GM12875 (cell line): ENCODE data around the gene SERPINE2.
A peak's percentile ranks its signal among the peaks of the same experiment; 100 is the strongest.

Experiments used
- H3K4me3 ChIP-seq: one replicate; pipeline ENCODE4 v1.5.1; 2011; ENCODE audit warnings: low read depth, low read length, control low read depth
- TF ChIP-seq, protein P1 (sequence below): IDR thresholded peaks from 2 replicates; pipeline ENCODE4 v1.5.1; 2011; ENCODE audit warnings: low read depth, mild to moderate bottlenecking, control low read depth, inconsistent platforms, low read length, moderate library complexity, borderline replicate concordance; ENCODE audit not compliant: insufficient read depth

Gene SERPINE2

DNA sequence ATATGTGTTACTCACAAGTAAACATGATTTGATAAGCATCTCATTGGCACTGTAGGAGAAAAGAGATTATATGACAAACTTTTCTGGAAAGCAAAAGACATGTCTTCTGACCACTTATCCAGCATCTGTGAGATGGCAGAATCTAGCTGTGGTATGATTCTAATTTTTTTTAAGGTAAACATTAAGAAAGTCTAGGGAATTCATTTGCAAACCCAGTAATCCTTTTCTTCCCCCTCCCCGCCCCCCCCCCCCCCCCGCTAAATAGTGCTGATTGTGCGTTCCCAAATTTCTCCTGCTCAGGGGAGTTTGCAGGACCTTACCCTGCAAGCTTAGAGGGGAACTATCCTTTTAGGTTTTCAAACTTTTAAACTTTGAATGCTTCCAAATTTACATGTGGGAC, 69.8 kb downstream of the SERPINE2 start:
- TF ChIP-seq, protein P1, sequence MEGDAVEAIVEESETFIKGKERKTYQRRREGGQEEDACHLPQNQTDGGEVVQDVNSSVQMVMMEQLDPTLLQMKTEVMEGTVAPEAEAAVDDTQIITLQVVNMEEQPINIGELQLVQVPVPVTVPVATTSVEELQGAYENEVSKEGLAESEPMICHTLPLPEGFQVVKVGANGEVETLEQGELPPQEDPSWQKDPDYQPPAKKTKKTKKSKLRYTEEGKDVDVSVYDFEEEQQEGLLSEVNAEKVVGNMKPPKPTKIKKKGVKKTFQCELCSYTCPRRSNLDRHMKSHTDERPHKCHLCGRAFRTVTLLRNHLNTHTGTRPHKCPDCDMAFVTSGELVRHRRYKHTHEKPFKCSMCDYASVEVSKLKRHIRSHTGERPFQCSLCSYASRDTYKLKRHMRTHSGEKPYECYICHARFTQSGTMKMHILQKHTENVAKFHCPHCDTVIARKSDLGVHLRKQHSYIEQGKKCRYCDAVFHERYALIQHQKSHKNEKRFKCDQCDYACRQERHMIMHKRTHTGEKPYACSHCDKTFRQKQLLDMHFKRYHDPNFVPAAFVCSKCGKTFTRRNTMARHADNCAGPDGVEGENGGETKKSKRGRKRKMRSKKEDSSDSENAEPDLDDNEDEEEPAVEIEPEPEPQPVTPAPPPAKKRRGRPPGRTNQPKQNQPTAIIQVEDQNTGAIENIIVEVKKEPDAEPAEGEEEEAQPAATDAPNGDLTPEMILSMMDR, result no peak

DNA sequence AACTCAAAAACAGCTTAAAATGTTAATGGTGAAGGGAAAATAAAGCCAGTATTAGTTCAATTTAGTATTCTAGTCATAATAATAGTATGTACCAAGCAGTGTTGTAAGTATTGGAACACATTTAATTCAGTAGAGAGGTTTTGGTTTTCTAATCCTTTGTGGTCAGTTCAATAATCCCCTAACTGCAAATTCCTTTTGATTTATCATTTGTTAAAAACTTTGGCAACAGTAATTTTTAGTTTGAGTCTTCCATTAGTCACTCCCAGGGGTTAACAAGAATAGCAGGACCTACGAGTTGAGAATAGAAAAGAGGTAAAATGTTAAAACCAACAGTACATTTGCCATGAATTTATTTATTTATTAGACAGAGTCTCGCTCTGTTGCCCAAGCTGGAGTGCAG, 71.1 kb downstream of the SERPINE2 start:
- H3K4me3 ChIP-seq, result no peak overlapping the region
- TF ChIP-seq, protein P1, result no peak

More for the DNA sequence above, 69.8 kb downstream of the SERPINE2 start:
- H3K4me3 ChIP-seq, result no peak overlapping the region

DNA sequence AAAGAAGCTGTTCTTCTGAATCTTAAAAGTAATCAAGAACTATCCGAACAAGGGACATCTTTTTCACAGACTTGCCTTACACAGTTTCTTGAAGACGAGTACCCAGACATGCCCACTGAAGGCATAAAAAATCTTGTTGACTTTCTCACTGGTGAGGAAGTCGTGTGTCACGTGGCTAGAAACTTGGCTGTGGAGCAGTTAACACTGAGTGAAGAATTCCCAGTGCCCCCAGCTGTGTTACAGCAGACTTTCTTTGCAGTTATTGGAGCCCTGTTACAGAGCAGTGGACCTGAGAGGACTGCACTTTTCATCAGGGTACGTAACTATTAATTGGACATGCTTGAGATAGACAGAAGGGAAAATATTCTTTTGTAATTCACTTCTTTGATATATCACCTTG, 79.4 kb downstream of the SERPINE2 start:
- TF ChIP-seq, protein P1, result no peak
- no peak overlapping the region for H3K4me3 ChIP-seq

DNA sequence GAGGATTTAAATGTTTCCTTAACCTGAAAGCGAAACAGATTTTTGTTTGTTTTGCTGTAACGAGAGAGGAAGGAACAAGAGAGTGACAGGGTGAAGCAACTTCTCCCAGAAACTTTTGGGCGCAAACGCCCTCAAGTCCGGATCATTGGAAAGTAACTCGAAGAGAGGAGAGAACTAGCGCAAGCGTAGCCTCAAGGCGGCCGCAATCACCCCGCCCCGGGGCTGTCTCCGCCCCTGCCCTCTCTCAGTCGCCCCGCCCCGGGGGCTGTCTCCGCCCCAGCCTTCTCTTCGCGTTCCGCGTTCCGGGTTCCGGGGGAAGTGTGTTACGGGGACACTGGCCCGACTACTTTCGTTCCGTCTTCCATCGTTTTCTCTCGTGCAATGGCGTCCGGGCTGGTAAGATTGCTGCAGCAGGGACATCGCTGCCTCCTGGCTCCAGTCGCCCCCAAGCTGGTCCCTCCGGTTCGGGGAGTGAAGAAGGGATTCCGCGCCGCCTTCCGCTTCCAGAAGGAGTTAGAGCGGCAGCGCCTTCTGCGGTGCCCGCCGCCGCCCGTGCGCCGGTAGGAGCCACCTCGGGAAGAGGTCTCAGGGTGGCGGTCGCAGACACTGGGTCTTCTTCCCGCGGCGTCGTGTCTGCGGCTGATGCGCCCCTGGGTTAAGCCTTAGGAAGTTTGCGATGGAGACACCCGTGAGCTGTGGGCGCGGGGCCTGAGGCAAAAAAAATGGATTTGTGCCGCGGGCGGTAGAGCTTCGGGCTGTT, 81.8 kb downstream of the SERPINE2 start, which contains the start of gene MRPL44:
Gene MRPL44, plus strand, starts transcription at position 372 of the 760 bp plus-strand sequence. Its CDS starts 10 bp downstream, at position 382.
- TF ChIP-seq, protein P1, result no peak
- peak within 1 kb of the TSS; percentile 67 for H3K4me3 ChIP-seq

DNA sequence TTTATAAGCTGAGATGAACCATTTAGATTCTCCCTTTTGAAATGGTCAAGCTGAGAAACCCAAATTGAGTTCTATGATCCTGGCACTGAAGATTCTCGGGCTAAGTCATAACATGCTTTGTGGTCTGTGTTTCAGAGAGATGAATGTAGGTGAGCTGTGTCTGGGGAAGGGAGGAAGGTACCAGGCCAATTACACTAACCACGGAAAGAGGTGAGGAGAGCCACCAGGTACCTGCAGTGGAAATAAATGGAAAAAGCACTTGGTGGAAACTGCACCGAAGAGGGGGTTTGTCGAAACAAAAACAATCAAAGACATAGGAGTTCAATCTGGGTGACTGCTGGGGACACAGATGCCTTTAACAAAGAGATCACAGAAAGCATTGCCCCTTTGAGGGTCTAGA, 82.8 kb downstream of the SERPINE2 start:
- TF ChIP-seq, protein P1, result no peak
- H3K4me3 ChIP-seq, result no peak overlapping the region

DNA sequence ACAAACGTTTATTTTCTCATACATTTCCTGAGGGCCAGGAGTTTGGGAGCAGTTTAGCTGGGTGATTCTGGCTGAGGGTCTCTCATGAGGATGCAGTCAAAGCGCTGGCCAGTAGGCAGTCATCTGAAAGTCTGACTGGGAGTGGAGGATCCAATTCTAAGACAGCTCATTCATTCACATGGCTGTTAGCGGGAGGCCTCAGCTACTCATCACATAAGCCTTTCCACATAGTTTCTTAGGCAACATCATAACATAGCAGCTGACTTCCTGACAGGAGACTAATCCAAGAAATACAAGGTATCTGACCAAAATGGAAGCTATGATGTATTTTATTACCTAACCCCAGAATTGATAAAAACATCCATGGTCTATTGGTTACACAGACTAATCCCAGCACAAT, 84.7 kb downstream of the SERPINE2 start:
- TF ChIP-seq, protein P1, result no peak
- no peak overlapping the region for H3K4me3 ChIP-seq
